Kidney (tissue), 14 donors: Measurements from ENCODE around the gene LTBP1. TPM values are rescaled to one million over a fixed set of nuclear protein-coding genes. Genes with fewer than 3 reads are reported as not detected.

Source experiments
- DNase-seq, 5 donors: peaks; one replicate each; pipeline ENCODE4 v3.0.0-alpha.2; 2013 to 2020
- FAIRE-seq: peaks from 2 replicates; lab custom pipeline; 2012; peaks lifted over from hg19 to GRCh38; lab: Jason Lieb, UNC
- H3K27ac ChIP-seq, 2 donors: one replicate each; pipeline ENCODE4 v1.7.0; 2013; ENCODE audit warnings: low read depth in 2 of 2, low read length in 2 of 2, inconsistent platforms in 1 of 2
- H3K27me3 ChIP-seq: one replicate; pipeline ENCODE4 v1.7.1; 2013; ENCODE audit warnings: low read length, inconsistent platforms; ENCODE audit not compliant: control insufficient read depth, insufficient read depth
- H3K36me3 ChIP-seq, 3 donors: one replicate each; pipeline versions ENCODE4 v1.7.0 to v1.7.1; 2013; ENCODE audit warnings: low read length in 3 of 3, control low read depth in 1 of 3, inconsistent platforms in 1 of 3; ENCODE audit not compliant: insufficient read depth in 3 of 3, control insufficient read depth in 2 of 3
- H3K4me1 ChIP-seq, 3 donors: one replicate each; pipeline versions ENCODE4 v1.7.0 to v1.7.1; 2013; ENCODE audit warnings: low read length in 3 of 3, inconsistent platforms in 1 of 3, low read depth in 1 of 3; ENCODE audit not compliant: control insufficient read depth in 2 of 3, insufficient read depth in 2 of 3
- H3K4me3 ChIP-seq, 3 donors: one replicate each; pipeline versions ENCODE4 v1.7.0 to v1.8.1; 2013; ENCODE audit warnings: low read length in 3 of 3, control low read depth in 1 of 3, inconsistent platforms in 1 of 3
- H3K9ac ChIP-seq, 3 donors: one replicate each; pipeline versions ENCODE4 v1.7.0 to v1.7.1; 2013; ENCODE audit warnings: low read length in 3 of 3, control low read depth in 1 of 3, inconsistent platforms in 1 of 3
- H3K9me3 ChIP-seq, 3 donors: one replicate each; pipeline versions ENCODE4 v1.7.0 to v1.7.1; 2013; ENCODE audit warnings: low read length in 3 of 3, control low read depth in 1 of 3, inconsistent platforms in 1 of 3; ENCODE audit not compliant: control insufficient read depth in 2 of 3, insufficient read depth in 1 of 3
- intact Hi-C: fragments of 100-400 bp; cut with DNase I; formaldehyde crosslinking; loops from one replicate; pipeline ENCODE4 v1.11.1; 2022
- polyA plus RNA-seq: library from polyadenylated mRNA; stranded (reverse); fragments of 350-450 nt; fragmentation: Illumina TruSeq; extraction: RNeasy Lipid Tissue Mini Kit (QIAGEN cat#74804); gene quantifications from one replicate; pipeline ENCODE4 v1.2.3, GENCODE V29; 2014; ENCODE audit warnings: low read depth, low replicate concordance; ENCODE audit not compliant: insufficient read depth
- total RNA-seq: library from RNA; stranded (reverse); fragmentation: NEBNext Ultra II Directional; extraction: Animal tissue kit (Norgen Biotek cat#: 25700); gene quantifications from one replicate; pipeline ENCODE4 v1.2.1, GENCODE V29; 2021
- TF ChIP-seq, protein P1 (sequence below): IDR thresholded peaks from 3 replicates; pipeline ENCODE4 v1.5.1; 2012; ENCODE audit warnings: mild to moderate bottlenecking, moderate library complexity, borderline replicate concordance; ENCODE audit not compliant: insufficient read depth; ENCODE audit errors: extremely low read depth
- donor health status: control.
- donor health status: control.
- donor health status: control.
- donor health status: control.
- donor health status: control.
- donor health status: DM: yes; HTN: yes; CAD: no.
- donor health status: Normal renal cell carcinoma (clear cell type).

LTBP1 gene
- total and polyA plus RNA-seq, 2 donors from 2014 or later, result 9.3 to 39.8 TPM

- no peak for DNase-seq
- Histone ChIP-seq H3K27ac (no peak overlapping the region), H3K9ac (no peak overlapping the region), H3K4me1 (no peaks in the 10 kb centered on the region), H3K9me3 (no peaks in the 10 kb centered on the region), H3K4me3 (no peak overlapping the region), H3K27me3 (no peaks in the 10 kb centered on the region), H3K36me3 (no peaks in the 10 kb centered on the region)
- TF ChIP-seq, protein P1, sequence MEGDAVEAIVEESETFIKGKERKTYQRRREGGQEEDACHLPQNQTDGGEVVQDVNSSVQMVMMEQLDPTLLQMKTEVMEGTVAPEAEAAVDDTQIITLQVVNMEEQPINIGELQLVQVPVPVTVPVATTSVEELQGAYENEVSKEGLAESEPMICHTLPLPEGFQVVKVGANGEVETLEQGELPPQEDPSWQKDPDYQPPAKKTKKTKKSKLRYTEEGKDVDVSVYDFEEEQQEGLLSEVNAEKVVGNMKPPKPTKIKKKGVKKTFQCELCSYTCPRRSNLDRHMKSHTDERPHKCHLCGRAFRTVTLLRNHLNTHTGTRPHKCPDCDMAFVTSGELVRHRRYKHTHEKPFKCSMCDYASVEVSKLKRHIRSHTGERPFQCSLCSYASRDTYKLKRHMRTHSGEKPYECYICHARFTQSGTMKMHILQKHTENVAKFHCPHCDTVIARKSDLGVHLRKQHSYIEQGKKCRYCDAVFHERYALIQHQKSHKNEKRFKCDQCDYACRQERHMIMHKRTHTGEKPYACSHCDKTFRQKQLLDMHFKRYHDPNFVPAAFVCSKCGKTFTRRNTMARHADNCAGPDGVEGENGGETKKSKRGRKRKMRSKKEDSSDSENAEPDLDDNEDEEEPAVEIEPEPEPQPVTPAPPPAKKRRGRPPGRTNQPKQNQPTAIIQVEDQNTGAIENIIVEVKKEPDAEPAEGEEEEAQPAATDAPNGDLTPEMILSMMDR, result no peak
- intact Hi-C loops, result no loop called here
- FAIRE-seq, result no peak
Measured at GRCh38 chr2:32990556-32990955, 43.8 kb downstream of the LTBP1 start.

DNA sequence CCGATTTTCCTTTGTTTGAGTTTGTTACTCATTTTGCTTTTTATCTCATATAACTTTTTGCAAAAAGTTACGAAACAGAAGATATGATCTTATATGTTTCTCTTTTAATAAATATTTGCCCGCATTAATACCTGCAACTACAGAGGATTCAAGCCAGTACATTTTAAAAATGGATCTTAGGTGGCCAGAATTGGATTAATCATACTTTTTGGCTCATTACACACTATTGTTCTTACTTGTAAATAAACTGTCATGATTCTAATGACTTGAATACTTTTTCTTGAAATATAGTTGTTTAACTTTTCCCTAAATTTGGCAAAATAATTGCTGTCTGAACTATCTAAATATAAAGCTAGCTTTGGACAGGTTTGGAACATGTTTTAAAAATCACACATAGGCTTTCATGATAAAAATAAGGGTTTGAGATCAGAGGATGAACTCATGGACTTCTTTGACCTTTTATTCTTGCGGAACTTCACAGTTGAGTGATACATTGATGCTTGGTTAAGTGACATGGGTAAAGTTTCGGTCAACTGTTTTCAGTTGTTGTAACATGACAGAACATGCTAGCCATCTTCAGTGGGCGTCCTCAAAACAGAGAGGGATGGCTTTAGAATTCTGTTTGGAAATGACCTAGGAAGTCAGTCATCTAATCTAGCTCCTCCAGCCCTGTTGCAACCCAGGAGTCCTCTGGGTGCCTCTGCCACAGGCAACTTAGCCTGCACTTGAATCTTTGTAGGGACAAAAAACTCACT is 44.5 kb downstream of the LTBP1 start:
- DNase-seq (no peak), FAIRE-seq (no peak)
- Histone ChIP-seq H3K4me3 (no peak overlapping the region), H3K9ac (no peak overlapping the region), H3K9me3 (no peaks in the 10 kb centered on the region), H3K4me1 (no peaks in the 10 kb centered on the region), H3K27me3 (no peaks in the 10 kb centered on the region), H3K27ac (no peak overlapping the region), H3K36me3 (no peaks in the 10 kb centered on the region)
- TF ChIP-seq, protein P1, result no peak
- intact Hi-C loops, result no loop called here

DNA sequence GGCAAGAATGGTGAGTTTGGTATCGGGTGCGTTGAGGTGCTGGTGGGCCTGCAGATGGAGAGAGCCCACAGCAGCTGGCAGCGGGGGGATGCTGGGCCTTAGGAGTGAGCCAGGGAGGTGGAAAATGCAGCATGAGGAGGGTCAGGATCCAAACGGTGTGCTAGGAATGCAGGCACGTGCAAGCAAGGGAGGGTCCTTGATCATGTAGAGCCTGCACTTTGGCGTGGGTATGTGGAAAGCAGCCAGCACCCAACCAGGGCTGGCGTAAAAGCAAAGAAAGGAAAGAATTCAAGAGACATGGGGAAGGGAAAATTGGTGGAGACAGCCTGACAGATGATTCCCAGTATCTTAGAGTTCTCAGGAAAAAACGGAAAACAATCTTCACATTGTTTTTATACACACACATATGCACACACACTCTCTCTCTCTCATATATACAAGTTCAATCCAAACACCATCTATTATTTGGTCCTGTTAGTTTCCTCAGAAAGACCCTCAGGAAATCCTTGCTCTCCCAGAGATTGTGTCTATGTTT is 46.3 kb downstream of the LTBP1 start:
- H3K4me1 ChIP-seq, result no peaks in the 10 kb centered on the region

More for the DNA sequence above, 46.3 kb downstream of the LTBP1 start:
- DNase-seq, result no peak
- no peak for FAIRE-seq
- Histone ChIP-seq H3K27me3 (no peaks in the 10 kb centered on the region), H3K9me3 (no peaks in the 10 kb centered on the region), H3K4me3 (no peak overlapping the region), H3K36me3 (no peaks in the 10 kb centered on the region), H3K27ac (no peak overlapping the region), H3K9ac (no peak overlapping the region)
- TF ChIP-seq, protein P1, result no peak
- intact Hi-C loops, result no loop called here
